GM21390 (cell line): ENCODE data around the gene CTBP2.

Experiments used
- ATAC-seq: cut with Tn5 transposase; IDR thresholded peaks from one replicate; pipeline ENCODE4 v1.9.1; 2021; ENCODE audit not compliant: unreplicated experiment

CTBP2 gene

DNA sequence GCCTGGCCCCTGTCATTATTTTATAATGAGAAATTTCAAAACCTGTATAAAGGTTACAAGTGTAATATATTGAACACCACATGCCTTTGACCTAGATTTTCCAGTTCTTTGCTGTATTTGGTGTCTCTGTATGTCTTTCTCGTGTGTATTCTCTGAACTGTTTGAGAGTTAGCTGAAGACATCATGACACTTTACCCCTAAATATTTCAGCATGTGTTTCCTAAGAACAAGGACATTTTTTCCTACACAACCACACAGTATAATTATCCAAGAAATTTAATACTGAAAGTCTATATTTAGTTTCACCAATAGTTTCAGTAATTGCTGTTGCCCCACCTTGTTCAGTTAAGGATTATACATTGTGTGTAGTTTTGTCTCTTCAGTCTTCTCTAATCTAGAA, 203.6 kb downstream of the CTBP2 start:
- ATAC-seq = no peak

DNA sequence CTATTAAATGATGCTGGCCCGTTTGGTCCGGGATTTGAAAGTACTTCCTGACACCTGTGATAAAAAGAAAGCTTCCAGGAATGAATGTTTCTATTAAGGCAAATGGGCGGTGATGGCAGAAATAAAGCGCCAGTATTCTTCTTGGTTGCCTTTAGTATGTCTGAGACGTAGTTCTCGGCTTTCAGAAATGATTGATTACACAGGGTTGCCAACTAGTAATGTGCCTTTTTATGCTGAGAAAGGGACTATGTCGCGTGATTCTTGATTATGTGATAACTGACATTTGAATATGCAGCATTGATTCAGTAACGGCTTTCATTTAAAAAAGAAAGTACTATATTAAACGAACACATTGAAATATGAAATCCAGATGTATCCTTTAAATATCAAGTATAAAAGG, 204.5 kb downstream of the CTBP2 start:
- no peak for ATAC-seq

DNA sequence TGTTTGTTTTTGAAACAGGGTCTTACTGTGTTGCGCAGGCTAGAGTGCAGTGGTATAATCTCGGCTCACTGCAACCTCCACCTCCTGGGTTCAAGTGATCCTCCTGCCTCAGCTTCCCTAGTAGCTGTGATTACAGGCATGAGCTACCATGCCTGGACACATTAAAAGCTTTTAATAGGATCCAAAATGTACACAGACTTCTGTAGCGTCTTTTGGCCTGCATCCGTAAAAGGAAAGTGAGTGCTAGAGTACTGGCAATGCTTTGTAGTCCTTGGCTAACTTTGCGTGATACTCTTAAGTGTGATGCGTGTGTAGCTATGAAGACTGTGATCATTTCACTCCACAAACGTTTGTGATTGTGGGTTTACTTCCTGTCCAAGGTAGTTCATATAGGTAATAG, 205.1 kb downstream of the CTBP2 start:
- ATAC-seq = no peak

DNA sequence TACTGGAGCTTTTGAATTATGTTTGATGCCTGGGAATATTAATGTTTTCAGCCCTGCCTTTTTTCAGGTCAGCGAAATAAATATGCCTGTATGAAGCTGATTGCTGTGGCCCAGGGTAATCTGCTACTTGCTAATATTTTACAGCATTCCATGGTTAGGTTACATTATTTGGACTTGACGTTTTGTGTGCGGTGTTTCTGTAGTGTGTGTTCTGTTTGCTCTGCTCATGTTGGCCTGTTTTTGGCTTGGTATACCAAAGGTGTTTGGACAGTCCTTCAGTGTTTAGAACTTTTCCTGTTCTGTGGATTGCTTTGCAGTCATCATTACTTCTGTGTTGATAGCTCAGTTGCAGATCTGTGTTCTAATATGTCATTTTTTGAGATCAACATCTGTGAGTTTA, 206.9 kb downstream of the CTBP2 start:
- no peak for ATAC-seq

DNA sequence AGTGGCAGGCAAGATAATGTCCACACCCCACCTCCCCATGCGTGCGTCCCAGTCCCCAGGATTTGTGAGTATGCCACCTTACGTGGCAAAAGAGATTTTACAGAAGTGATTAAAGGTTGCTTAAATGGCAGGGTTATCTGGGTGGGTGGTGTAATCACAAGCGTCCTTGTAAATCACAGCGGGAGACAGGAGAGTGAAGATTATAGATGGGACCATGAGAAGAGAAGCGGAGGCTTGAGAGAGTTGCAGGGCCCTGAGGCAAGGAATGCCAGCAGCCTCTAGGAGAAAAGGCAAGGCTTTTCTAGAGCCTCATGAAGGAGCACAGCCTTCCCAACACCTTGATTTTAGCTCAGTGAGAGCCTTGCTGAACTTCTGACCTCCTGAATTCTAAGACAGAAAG, 208.2 kb downstream of the CTBP2 start:
- no peak for ATAC-seq

DNA sequence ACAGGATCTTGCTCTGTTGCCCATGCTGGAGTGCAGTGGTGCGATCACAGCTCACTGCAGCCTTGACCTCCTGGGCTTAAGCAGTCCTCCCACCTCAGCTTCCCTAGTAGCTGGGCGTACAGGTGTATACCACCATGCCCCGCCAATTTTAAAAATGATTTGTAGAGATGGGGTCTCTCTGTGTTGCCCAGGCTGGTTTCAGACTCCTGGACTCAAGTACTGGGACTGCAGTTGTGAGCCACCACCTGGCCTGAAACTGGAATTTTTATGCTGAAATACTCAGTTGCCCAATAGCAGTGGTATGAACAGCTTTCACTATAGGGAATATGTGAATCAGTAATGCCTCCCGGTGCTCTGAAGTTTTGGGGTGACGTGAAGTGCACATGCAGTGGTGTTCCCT, 210.8 kb downstream of the CTBP2 start:
- ATAC-seq = no peak

DNA sequence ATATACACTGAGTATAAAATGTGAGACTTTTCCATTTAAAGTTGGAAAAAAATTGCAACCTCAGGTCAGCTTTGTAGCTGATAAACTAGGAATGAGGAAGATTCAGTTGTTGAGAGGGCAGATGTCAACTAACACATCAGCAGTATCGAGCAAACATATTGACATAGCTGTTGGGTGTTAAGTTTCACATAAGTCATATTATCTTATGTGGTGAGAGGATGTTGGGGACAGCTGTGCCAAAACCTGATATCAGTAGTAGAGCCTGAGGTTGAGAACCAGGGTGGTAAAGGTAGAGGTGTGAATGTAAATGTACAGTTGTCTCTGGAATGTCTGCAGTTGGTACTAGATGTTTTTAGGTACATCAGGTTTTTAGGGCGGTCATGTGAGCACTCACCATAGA, 213.4 kb downstream of the CTBP2 start:
- no peak for ATAC-seq

DNA sequence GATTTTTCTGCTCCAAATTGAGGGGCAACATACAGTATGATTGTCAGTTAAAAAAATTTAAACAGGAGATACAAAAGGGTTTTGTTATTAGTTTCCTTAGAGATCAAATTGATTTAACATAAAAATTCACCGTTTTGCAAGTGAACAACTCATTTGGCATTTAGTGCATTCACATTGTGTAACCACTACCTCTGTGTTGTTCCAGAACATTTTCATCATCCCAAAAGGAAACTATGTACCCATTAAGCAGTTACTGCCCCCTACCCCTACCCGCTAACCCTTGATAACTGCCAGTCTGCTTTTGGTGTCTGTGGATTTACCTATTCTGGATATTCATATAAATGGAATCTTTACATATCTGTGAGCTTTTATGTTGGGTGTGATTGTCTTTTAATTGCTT, 215.4 kb downstream of the CTBP2 start:
- ATAC-seq = no peak

DNA sequence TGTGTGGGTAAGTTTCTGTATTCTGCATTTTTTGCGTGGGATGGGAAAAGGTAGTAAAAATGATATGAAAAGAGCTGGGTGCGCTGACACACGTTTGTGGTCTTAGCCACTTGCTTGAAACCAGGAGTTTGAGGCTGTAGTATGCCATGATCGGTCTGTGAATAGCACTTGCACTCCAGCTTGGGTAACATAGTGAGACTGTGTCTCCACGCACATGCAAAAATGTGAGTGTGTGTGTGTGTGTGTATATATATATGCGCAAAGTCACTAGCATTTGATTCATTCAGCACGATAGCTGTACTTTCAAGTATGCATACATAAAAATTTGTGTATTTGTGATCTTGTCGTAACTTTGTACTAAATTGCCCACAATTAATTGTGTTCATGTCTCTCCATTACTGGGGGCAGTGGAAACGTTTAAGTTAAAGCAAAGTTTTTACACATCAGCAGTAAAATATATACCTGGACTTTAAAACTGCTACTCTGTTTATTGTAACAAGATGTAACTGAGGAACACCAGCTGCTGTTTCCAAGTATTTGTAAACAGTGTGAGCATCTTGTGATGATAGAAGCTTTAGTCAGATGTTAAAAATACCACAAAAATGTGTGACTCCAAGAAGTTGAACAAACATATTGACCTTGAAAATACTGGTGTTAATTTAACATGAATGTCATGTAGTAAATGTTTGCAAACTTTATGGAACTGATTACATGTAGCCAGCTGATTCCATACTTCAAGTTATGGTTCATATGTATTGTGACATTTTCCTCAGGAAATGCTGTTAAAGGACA, 216.9 kb downstream of the CTBP2 start:
- ATAC-seq = no peak

DNA sequence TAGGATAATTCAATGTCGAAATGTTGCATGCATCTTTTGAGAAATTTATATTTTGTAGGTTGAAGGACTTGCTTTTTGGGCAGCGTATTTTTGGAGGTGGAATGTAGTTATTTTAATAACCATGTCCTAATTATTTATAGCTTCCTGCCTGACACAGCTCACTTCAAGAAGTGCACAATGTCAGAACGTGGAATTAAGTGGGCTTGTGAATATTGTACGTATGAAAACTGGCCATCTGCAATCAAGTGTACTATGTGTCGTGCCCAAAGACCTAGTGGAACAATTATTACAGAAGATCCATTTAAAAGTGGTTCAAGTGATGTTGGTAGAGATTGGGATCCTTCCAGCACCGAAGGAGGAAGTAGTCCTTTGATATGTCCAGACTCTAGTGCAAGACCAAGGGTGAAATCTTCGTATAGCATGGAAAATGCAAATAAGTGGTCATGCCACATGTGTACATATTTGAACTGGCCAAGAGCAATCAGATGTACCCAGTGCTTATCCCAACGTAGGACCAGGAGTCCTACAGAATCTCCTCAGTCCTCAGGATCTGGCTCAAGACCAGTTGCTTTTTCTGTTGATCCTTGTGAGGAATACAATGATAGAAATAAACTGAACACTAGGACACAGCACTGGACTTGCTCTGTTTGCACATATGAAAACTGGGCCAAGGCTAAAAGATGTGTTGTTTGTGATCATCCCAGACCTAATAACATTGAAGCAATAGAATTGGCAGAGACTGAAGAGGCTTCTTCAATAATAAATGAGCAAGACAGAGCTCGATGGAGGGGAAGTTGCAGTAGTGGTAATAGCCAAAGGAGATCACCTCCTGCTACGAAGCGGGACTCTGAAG, 217.8 kb downstream of the CTBP2 start:
- no peak for ATAC-seq

DNA sequence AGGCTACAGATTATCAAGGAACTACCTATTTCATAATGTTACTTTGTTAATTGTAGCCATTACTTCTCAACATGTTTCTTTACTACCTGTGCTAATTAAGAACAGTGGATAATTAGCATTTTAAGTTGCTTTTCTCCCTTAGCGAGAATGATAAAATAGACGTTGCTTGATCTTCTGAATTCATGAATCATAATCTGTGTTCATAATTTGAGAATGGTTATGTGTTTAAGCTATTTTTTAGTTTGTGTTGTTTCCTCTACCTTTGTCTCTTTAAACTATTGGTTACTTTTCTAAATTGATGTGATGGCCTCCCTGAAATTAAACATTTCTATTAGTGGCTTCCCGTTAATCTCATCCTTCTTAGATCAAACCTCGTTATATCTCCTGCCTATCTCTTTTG, 218.5 kb downstream of the CTBP2 start, which contains the start of gene ZRANB1:
Gene ZRANB1 (plus strand): TSS at position 301 of the 400 bp plus-strand sequence. CDS start 371 bp downstream, outside the sequence.
- ATAC-seq = no peak

DNA sequence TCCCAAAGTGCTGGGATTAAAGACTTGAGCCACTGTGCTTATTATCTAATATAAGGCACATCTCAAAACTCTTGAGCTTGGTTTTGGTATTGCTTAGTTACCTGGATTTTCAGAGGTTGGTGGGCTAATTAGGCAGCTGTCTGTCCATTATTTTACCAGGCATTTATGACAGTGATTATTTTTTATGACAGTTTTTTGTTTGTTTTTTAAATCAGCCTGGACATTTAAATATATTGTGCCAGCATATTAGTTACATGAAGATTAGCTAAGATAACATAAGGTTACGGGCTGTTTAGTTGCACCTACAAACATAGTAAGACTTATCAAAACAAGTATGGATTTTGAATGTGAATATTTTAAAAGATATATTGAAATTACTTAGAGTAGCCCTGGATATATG, 221.1 kb downstream of the CTBP2 start:
- ATAC-seq = no peak

DNA sequence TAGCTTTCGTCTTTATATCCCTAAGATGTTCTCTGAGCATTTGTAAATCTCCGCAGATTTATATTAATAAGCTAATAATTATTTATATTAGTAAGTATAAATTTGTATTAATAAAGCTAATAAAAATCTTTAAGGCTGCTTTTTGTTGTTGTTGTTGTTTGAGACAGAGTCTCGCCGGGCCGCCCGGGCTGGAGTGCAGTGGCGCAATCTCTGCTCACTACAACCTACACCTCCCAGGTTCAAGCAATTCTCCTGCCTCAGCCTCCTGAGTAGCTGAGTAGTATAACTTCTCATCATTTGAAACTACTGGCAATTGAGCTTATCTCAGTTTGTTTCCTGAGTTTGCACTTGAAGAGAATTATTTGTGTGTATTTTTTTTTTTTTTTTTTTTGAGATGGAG, 223.6 kb downstream of the CTBP2 start:
- no peak for ATAC-seq

DNA sequence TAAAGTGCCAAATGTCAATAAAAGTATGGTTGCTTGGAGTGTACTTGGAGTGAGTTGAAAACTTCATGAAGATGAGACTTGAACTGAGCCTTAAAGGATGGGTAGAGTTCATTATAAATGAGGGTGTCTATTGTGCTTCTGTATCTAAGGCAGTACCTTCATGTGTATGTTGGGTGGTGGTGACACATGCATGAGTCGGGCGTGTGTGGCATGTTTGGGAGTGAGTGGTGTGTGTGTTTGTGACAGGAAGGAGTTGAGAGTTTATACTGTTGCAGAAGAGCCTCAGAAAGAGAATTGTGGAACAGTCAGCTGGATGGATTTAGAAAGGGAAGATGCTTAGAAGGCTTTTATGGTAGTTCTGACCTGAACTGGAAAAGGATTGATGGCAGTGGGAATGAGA, 224.4 kb downstream of the CTBP2 start:
- no peak for ATAC-seq
